Inflammatory macrophage treated with lipopolysaccharide for 1 hour (primary cell): ENCODE results near the gene GPR61.

Source experiments
- DNase-seq, 2 donors: peaks; one replicate each; pipeline ENCODE4 v3.0.0-alpha.2; 2020 to 2022

Gene GPR61

GRCh38 chr1:109573785-109574184 is 34.1 kb downstream of the GPR61 start:
- peak; percentile 72 to 75 for DNase-seq

- no peak for DNase-seq
These were observed 39.3 kb downstream of the GPR61 start for GRCh38 chr1:109578947-109579443.

GRCh38 chr1:109579491-109579890 is 39.8 kb downstream of the GPR61 start:
- no peak for DNase-seq

GRCh38 chr1:109582021-109582420 is 42.3 kb downstream of the GPR61 start:
- DNase-seq = no peak

GRCh38 chr1:109584766-109585165 is 45.1 kb downstream of the GPR61 start:
- DNase-seq = no peak

GRCh38 chr1:109586055-109586454 is 46.4 kb downstream of the GPR61 start:
- DNase-seq = no peak

- no peak for DNase-seq
These were observed 49.5 kb downstream of the GPR61 start for GRCh38 chr1:109589177-109589576.

GRCh38 chr1:109589679-109590078 is 50.0 kb downstream of the GPR61 start:
- no peak for DNase-seq

- no peak for DNase-seq
These were observed 53.2 kb downstream of the GPR61 start for GRCh38 chr1:109592916-109593315.

- peak; percentile 39 to 41 for DNase-seq
These were observed 55.9 kb downstream of the GPR61 start for GRCh38 chr1:109595531-109595930.
